ENCODE measurements around the gene NPDC1.
"Not testable (repeated sequence)": the region's sequence is repeated elsewhere in the genome, so short reads cannot be mapped to it uniquely, and the experiment has no call there.

NPDC1 gene

DNA sequence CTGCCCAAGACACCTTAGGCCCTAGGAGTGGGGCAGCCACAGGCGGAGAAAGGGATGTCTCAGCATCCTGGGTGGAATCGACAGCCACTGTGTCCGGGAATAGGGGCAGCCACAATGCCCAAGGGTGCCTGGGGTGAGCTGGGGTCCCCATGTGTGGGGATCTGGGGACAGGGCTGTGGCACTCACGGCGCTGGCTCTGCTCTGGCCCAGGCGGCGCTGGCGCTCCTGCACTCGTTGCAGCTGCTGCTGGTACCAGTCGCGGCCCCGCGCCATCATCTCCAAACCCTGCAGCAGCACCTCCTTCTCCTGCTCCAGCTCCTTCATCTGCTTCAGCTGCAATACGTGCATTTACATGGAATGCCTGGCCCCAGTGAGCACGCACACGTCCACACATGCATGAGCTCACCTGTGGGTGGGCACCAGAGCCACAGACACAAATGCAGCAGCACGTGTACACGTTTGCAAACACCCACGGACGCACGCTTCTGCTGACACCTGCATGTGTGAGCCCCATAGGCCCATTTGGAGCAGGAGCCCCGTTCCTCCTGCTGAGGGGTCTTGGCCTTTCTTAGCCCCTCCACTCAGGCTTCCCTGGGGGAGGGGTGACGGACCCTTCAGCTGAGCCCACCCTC is 19.5 kb upstream of the NPDC1 start:
- DNase-seq (ENCODE audit: low spot score) = no peak
- ChIA-PET CTCF (interaction anchor here (1.0 to 5.8 kb wide), 4 partner anchors 16 to 37 kb away, joined by 3 to 76 read pairs (median 18); partner anchors contain the start of genes ABCA2 and NPDC1), POLR2A (ENCODE audit: low non-redundant PET) (interaction anchor here (0.5 kb wide), 2 partner anchors 10 to 21 kb away, joined by 4 to 6 read pairs; no protein-coding TSS in a partner anchor)
- H3K27ac ChIP-seq = peak overlapping the region; percentile 85
- TF ChIP-seq, protein P1, sequence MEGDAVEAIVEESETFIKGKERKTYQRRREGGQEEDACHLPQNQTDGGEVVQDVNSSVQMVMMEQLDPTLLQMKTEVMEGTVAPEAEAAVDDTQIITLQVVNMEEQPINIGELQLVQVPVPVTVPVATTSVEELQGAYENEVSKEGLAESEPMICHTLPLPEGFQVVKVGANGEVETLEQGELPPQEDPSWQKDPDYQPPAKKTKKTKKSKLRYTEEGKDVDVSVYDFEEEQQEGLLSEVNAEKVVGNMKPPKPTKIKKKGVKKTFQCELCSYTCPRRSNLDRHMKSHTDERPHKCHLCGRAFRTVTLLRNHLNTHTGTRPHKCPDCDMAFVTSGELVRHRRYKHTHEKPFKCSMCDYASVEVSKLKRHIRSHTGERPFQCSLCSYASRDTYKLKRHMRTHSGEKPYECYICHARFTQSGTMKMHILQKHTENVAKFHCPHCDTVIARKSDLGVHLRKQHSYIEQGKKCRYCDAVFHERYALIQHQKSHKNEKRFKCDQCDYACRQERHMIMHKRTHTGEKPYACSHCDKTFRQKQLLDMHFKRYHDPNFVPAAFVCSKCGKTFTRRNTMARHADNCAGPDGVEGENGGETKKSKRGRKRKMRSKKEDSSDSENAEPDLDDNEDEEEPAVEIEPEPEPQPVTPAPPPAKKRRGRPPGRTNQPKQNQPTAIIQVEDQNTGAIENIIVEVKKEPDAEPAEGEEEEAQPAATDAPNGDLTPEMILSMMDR (conservative IDR thresholded peaks at IDR 0.05; ENCODE audit: low read depth) = no peak

DNA sequence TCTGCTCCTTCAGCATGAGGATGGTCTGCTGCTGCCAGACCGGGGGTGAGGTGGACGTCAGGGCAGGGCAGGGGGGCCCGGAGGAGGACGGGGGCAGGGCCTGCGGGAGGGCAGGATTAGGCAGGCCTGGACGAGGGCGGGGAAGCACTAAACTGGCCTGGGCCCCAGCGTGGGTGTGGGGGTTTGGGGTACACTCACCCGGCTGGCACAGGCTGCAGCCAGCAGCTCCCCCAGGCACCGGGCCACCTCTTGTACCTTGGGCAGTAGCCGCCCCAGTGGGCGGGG is 18.8 kb upstream of the NPDC1 start:
- no peak for DNase-seq (ENCODE audit: low spot score)
- TF ChIP-seq, protein P1 (conservative IDR thresholded peaks at IDR 0.05; ENCODE audit: low read depth) = no peak
- CTCF ChIA-PET = interaction anchor here (0.8 to 3.5 kb wide), 14 partner anchors 11 to 287 kb away, joined by 3 to 54 read pairs (median 11); partner anchors contain the start of genes ABCA2, ENTPD2, NPDC1 and UAP1L1
- peak overlapping the region; percentile 85 for H3K27ac ChIP-seq
- POLR2A ChIA-PET (ENCODE audit: low non-redundant PET) = interaction anchor here (0.5 kb wide), 1 partner anchor 11 kb away, joined by 6 read pairs; no protein-coding TSS in a partner anchor

DNA sequence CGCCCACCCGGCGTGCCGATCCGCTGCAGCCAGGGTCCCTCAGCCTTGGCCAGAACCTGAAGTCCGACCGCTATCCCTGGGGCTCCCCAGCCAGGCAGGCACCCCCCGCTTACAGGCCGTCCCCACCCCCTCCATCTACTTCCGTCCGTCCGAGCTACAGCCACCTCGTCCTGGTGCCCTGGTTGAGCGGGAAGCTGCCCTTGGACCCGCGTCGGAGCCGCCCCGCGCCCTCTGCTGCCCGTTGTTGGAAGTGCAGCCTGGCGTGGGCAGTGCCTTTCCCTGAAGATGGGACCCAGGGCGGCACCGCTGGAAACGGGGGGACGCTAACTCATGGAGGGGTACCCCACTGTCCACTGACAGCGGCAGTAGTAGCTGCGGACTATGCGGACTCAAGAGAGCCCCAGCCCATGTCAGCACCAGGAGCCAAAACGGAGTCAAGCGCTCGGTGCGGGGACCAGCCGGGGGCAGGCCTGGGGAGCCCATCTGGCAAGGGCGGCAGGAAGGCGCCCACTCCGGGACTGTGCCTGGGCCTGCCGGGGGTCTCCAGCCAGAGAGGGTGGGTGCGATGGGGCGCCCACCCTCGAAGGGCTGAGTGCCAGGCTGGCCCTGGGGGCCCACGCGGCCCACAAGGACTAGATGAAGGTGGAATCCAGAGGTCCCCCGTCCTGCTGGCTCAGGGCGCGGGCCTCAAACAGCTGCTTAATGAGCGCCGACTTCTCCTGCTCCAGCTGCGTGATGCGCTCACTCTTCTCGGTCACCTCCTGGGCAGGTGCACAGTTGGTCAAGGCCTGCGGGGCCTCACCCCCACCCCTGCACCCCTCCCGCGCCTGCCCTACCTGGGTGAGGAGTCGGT is 18.3 kb upstream of the NPDC1 start:
- CTCF ChIA-PET = interaction anchor here (0.6 to 3.5 kb wide), 31 partner anchors 9 to 287 kb away, joined by 3 to 54 read pairs (median 4); partner anchors contain the start of genes ABCA2, ENTPD2, MAN1B1 and NPDC1
- H3K27ac ChIP-seq = peak overlapping the region; percentile 85
- DNase-seq (ENCODE audit: low spot score) = peak; percentile 71

GRCh38 chr9:137063311-137064026 is 17.5 kb upstream of the NPDC1 start:
- POLR2A ChIA-PET (ENCODE audit: low non-redundant PET) = interaction anchor here (0.6 kb wide), 1 partner anchor 10 kb away, joined by 3 read pairs; the partner anchor contains the start of gene ENTPD2

More for the DNA sequence above, 18.3 kb upstream of the NPDC1 start:
- POLR2A ChIA-PET (ENCODE audit: low non-redundant PET) = interaction anchor here (0.6 kb wide), 2 partner anchors 10 to 89 kb away, joined by 3 to 9 read pairs; partner anchors contain the start of gene ENTPD2
- TF ChIP-seq, protein P1 (conservative IDR thresholded peaks at IDR 0.05; ENCODE audit: low read depth) = peak; percentile 100

DNA sequence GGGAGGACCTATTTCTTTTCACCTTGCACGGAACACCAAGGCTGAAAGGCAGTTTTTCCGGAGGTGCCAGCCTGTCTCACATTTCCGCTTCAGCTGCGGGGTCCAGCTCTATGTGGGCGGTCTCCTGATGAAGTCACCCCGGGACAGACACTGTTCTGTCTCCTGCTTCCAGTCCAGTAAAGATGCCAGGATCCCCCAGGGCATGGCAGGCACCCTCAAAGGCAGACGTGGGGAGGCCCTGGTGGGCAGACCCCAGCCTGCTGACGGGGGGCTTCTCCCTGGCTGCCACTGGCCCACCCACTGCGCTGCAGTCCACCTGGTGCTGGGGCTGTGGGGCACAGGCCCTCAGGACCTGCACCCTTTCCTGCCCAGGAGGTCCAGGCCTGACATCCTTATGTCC is 16.8 kb upstream of the NPDC1 start:
- CTCF ChIA-PET = interaction anchor here (1.5 to 3.5 kb wide), 5 partner anchors 9 to 52 kb away, joined by 6 to 54 read pairs (median 21); partner anchors contain the start of genes ABCA2 and ENTPD2
- H3K27ac ChIP-seq = peak overlapping the region; percentile 85
- POLR2A ChIA-PET (ENCODE audit: low non-redundant PET); DNase-seq (ENCODE audit: low spot score): not testable (repeated sequence)

More at GRCh38 chr9:137063311-137064026, 17.5 kb upstream of the NPDC1 start:
- CTCF ChIA-PET = interaction anchor here (0.6 to 3.5 kb wide), 30 partner anchors 9 to 286 kb away, joined by 3 to 54 read pairs (median 4); partner anchors contain the start of genes ABCA2, ENTPD2, MAN1B1 and NPDC1
- DNase-seq (ENCODE audit: low spot score) = no peak
- peak overlapping the region; percentile 85 for H3K27ac ChIP-seq
- TF ChIP-seq, protein P1 (conservative IDR thresholded peaks at IDR 0.05; ENCODE audit: low read depth) = no peak

GRCh38 chr9:137062384-137062783 is 16.4 kb upstream of the NPDC1 start:
- TF ChIP-seq, protein P1 (conservative IDR thresholded peaks at IDR 0.05; ENCODE audit: low read depth) = no peak
- ChIA-PET CTCF (interaction anchor here (3.2 to 3.5 kb wide), 2 partner anchors 13 to 34 kb away, joined by 16 to 21 read pairs; partner anchors contain the start of gene ABCA2), POLR2A (ENCODE audit: low non-redundant PET) (no interaction called here)
- no peak for DNase-seq (ENCODE audit: low spot score)
- peak overlapping the region; percentile 85 for H3K27ac ChIP-seq
